Testis (tissue), 2 donors: Measurements from ENCODE around the gene ZBTB12.

Source experiments
- CTCF ChIP-seq, 3 experiments: fragments of 450-650 bp in 2 of 3; fragments of 200-600 bp in 1 of 3; sonication (generic) in 1 of 3; IDR thresholded peaks; one replicate each; pipeline ENCODE4 v1.5.1; 2016 to 2019; ENCODE audit warnings: antibody characterized with exemption in 3 of 3, mild to moderate bottlenecking in 2 of 3, moderate library complexity in 1 of 3
- POLR2A ChIP-seq: fragments of 450-650 bp; IDR thresholded peaks from one replicate; pipeline ENCODE4 v1.6.1; 2017; ENCODE audit warnings: antibody characterized with exemption, mild to moderate bottlenecking, moderate library complexity

- TF ChIP-seq CTCF (IDR thresholded peaks at IDR 0.05) (no peak), POLR2A (no peak)
These were observed 6.9 kb upstream of the ZBTB12 start for GRCh38 chr6:31908791-31909190.
